22Rv1 (cell line): ENCODE data around the gene RANBP17.

Source experiments
- CTCF ChIP-seq: fragments of 450-650 bp; IDR thresholded peaks from 2 replicates; pipeline ENCODE4 v1.5.1; 2017; ENCODE audit warnings: mild to moderate bottlenecking
- ZFX ChIP-seq: fragments of 450-650 bp; IDR thresholded peaks from 2 replicates; pipeline ENCODE4 v1.6.1; 2017; ENCODE audit warnings: antibody characterized with exemption, borderline replicate concordance

- no peak for TF ChIP-seq CTCF
- TF ChIP-seq ZFX: no peak
These were observed 410.0 kb downstream of the RANBP17 start for GRCh38 chr5:171271798-171272197.
